Stimulated activated CD8-positive, alpha-beta memory T cell treated with anti-CD3 and anti-CD28 coated beads, Interleukin-15, amount 100 ng/mL, for 24 hours (primary cell): Measurements from ENCODE around the gene TFDP1.

Source experiments
- DNase-seq: peaks from one replicate; pipeline ENCODE4 v3.0.0-alpha.2; 2020; ENCODE audit warnings: low read depth

The TFDP1 gene

GRCh38 chr13:113598481-113598880 is 13.9 kb downstream of the TFDP1 start:
- DNase-seq: no peak

- no peak for DNase-seq
Observed at GRCh38 chr13:113599391-113599790, 14.8 kb downstream of the TFDP1 start.

- no peak for DNase-seq
Observed at GRCh38 chr13:113601166-113602070, 16.9 kb downstream of the TFDP1 start.

GRCh38 chr13:113602291-113602988 is 17.9 kb downstream of the TFDP1 start:
- DNase-seq: no peak

GRCh38 chr13:113603116-113603710 is 18.7 kb downstream of the TFDP1 start:
- DNase-seq: no peak

GRCh38 chr13:113604186-113604585 is 19.6 kb downstream of the TFDP1 start:
- no peak for DNase-seq

- DNase-seq: no peak
Observed at GRCh38 chr13:113605461-113605860, 20.9 kb downstream of the TFDP1 start.

GRCh38 chr13:113605866-113606438 is 21.4 kb downstream of the TFDP1 start:
- DNase-seq: no peak

GRCh38 chr13:113607056-113607888 is 22.7 kb downstream of the TFDP1 start:
- no peak for DNase-seq

- DNase-seq: no peak
Observed at GRCh38 chr13:113607889-113608635, 23.5 kb downstream of the TFDP1 start.

GRCh38 chr13:113608967-113609533 is 24.5 kb downstream of the TFDP1 start:
- no peak for DNase-seq

GRCh38 chr13:113609616-113610015 is 25.1 kb downstream of the TFDP1 start:
- no peak for DNase-seq

GRCh38 chr13:113610266-113610665 is 25.7 kb downstream of the TFDP1 start:
- no peak for DNase-seq

- DNase-seq: no peak
Observed at GRCh38 chr13:113611996-113612395, 27.4 kb downstream of the TFDP1 start.

- no peak for DNase-seq
Observed at GRCh38 chr13:113612607-113613006, 28.1 kb downstream of the TFDP1 start.

- DNase-seq: no peak
Observed at GRCh38 chr13:113613789-113614379, 29.3 kb downstream of the TFDP1 start.

GRCh38 chr13:113616281-113616906 is 31.8 kb downstream of the TFDP1 start:
- DNase-seq: no peak

- DNase-seq: no peak
Observed at GRCh38 chr13:113616991-113617749, 32.6 kb downstream of the TFDP1 start.

- DNase-seq: no peak
Observed at GRCh38 chr13:113617961-113618360, 33.4 kb downstream of the TFDP1 start.
